ENCODE data around the gene CDHR1.
A peak's percentile ranks its signal among the peaks of the same experiment; 100 is the strongest.
"Not testable (repeated sequence)": the region's sequence is repeated elsewhere in the genome, so short reads cannot be mapped to it uniquely, and the experiment has no call there.

Gene CDHR1

GRCh38 chr10:84194424-84195043 lies at the start of gene CDHR1:
TSS of gene CDHR1 (plus strand) at chr10:84194537. CDS start at chr10:84194761, 224 bp downstream.
- DNase-seq = peak; percentile 64

DNA sequence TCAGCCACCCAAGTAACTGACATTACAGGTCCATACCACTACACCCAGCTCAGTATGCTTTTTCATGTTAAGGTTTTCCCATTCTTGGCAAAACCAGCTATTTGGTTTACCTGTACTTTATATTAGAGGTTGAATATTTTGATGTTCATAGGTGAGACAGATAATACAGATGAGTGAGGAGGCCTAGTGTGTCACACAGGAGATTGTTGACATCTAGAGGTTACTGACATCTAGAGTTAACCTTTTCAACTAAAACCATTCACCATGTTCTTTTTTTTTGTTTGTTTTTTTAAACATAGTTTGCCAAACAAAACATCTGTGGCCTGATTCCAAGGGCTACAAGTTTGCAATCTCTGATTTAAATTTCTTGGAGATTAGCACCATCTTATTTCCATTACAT lies 47.0 kb upstream of the CDHR1 start:
- DNase-seq = no peak

DNA sequence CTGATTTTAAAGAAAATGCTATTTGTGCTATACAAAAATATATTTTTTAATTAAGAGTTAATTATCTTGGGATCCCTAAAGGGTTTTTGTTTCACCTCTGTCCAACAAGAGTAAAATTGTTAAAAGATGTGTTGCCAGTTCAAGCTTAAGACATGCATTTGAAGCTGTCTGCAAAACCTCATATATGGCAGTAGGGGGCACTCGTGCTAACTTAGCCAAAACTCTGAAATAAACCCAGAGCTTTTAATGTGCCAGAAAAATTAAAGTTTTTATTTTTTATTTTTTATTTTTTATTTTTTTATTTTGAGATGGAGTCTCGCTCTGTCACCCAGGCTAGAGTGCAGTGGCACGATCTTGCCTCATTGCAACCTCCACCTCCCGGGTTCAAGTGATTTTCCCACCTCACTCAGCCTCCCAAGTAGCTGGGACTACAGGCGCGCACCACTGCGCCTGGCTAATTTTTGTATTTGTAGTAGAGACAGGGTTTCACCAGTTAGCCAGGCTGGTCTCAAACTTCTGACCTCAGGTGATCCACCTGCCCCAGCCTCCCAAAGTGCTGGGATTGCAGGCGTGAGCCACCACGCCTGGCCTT lies 46.2 kb upstream of the CDHR1 start:
- DNase-seq = not testable (repeated sequence)

- no peak for DNase-seq
Measured at GRCh38 chr10:84149854-84150253, 44.5 kb upstream of the CDHR1 start.

DNA sequence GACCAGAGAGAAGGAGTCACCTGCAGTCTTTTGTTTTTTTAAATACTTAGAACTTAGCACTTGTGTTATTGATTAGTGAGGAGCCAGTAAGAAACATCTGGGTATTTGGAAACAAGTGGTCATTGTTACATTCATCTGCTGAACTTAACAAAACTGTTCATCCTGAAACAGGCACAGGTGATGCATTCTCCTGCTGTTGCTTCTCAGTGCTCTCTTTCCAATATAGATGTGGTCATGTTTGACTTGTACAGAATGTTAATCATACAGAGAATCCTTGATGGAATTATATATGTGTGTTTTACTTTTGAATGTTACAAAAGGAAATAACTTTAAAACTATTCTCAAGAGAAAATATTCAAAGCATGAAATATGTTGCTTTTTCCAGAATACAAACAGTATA lies 41.6 kb upstream of the CDHR1 start:
- DNase-seq = no peak

DNA sequence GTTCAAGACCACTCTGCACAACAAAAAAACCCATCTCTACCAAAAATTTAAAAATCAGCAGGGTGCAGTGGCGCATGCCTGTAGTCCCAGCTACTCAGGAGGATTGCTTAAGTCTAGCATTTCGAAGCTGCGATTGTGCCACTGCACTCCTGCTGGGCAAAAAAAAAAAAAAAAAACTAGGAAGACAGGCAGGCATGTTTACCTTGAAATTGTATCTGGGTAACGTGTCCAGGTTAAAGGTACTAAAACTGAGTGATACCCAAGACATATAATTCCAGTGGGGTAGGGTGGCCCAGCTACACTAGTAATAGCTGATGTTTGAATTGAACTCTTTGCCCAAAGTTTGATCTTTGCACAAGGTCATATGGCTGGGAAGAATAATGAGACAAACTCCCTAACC lies 38.8 kb upstream of the CDHR1 start:
- no peak for DNase-seq

DNA sequence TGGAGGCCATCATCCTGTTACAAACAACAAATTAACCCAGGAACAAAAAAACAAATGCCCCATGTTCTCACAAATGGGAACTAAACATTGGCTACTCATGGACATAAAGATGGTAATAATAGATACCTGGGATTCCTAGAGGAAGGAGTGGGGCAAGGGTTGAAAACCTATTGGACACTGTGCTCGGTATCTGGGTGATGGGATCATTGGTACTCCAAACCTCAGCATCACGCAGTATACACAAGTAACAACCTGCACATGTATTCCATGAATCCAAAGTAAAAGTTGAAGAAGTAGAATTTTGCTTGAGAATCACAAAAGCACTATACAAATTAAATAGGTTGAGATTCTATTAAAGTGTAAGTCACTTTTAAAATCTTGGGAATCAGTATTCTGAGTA lies 38.3 kb upstream of the CDHR1 start:
- no peak for DNase-seq

DNA sequence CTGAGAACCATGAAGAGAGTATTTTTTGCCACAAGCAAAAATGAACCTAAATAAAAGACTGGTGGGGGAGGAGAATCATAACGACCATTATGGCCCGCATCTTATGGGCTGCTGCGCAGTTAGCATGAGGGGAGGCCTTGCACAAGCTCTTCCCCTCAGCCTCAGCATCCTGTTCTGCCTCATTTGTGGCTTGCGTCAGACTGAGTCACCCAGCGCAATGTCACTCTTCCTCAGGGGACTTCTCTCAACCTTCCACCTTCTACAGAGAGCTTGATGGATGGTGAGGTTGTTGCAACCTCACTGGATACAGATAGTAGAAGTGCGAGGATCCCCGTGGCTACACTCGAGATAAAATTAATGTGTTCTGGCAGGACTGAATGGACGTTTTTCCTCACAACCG lies 37.6 kb upstream of the CDHR1 start:
- peak; percentile 60 for DNase-seq

GRCh38 chr10:84158061-84158460 lies 36.3 kb upstream of the CDHR1 start:
- no peak for DNase-seq

DNA sequence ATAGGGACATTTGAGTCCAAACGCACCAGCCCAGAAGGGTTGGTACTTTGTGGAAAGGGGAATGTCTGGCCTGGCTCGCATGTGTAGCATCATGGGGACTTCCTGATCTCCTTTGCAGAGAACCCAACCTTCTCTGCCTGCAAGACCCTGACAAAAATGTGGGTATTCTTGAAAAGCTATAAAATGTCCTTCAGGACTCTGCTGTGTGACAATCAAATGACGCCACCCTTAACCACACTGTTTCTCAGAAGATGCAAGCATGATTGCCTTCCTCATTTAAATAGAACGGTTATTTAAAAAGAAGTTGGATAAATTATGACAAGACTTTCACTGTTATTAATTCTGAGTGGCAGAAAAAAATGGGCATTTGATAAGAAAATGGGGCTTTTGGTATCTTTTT lies 35.8 kb upstream of the CDHR1 start:
- no peak for DNase-seq

- no peak for DNase-seq
Measured at GRCh38 chr10:84159076-84159685, 35.2 kb upstream of the CDHR1 start.

- DNase-seq = no peak
Measured at GRCh38 chr10:84160663-84161362, 33.5 kb upstream of the CDHR1 start.

DNA sequence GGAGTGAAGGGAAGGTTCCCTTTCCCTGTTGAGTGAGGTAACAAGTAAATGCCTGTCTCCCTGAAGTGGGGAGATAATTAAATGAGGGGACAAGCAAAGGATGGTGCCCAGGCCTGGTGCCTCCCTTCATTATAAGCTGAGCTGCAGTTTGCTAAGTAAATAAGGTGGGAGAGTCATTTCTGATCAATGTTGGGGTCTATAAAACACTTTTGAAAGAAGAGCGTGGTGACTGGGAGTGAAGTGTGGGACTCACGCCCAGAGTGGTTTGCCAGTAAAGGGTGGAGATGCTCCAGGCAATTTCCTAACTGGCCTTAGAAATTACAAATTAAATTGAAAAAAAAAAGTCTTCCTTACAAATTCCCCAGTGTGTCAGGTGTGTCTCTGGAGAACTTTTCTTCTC lies 30.3 kb upstream of the CDHR1 start:
- DNase-seq = no peak

DNA sequence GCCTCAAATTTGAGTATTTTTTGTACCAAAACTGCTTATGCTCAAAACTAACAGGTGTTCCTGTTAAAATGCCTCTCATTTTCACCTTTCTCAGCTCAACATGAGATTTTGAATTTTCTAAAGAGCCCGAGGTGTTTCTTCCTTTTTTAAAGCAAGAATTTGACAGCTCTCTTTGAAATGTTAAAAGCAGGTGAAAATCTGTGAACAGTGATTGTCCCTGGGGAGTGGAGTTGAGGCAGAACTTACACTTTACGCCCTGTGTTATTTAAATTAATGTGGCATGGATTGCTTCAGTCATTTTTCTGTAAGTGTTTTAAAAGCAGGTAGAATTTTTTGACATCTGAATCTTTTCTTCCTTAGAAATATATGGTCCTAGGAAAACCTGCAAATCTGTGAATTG lies 29.9 kb upstream of the CDHR1 start:
- DNase-seq = no peak

- no peak for DNase-seq
Measured at GRCh38 chr10:84166620-84167288, 27.6 kb upstream of the CDHR1 start.

GRCh38 chr10:84167289-84167653 lies 27.1 kb upstream of the CDHR1 start:
- not testable (repeated sequence) for DNase-seq

- DNase-seq = not testable (repeated sequence)
Measured at GRCh38 chr10:84168382-84168781, 26.0 kb upstream of the CDHR1 start.

- not testable (repeated sequence) for DNase-seq
Measured at GRCh38 chr10:84171237-84171636, 23.1 kb upstream of the CDHR1 start.

GRCh38 chr10:84171700-84172466 lies 22.5 kb upstream of the CDHR1 start:
- not testable (repeated sequence) for DNase-seq

DNA sequence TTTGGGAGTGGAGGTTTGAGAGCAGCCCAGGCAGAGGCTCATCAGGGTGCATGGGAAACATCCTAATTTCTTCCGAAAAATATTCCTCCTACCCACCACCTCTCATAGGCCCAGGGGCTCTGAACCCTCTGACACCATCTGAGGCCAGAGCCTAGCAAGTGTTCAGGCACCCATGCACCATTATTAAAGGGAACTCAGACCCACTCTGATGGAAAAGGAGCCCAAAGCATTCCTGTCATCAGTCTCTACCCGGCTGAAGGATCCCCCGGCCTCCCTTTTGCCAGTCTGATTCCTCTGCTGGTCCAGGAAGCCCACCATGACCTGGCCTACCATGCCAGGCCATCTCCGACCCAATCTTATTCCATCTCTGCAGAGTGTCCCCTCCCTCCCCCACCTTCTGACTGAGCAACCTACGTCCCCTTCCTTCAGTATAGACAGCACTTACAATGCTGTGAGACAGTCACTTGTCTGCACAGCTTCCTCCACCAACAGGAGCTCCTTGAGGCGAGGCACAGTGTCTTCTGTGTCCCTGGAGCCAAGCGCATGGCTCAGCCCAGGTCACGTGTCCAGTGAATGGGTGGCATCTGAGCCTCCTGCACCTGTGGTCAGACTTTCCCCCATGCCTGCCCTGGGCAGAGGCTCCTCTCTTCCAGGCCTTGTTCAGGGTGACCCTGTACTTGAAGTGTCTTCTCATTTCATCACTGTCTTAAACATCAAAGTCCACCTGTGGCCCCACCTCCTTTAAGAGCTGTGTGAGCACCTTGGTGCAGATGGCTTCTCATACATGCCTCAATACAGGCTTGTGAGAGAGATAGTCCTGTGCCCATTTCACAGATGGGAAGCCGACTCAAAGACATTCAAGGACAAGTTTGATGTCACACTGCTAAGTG lies 21.6 kb upstream of the CDHR1 start:
- no peak for DNase-seq

- no peak for DNase-seq
Measured at GRCh38 chr10:84173501-84173929, 20.8 kb upstream of the CDHR1 start, which contains the start of gene GPR15LG. TSS of gene GPR15LG (plus strand) at chr10:84173801. CDS start at chr10:84173852, 51 bp downstream.

Measured in activated CD4-positive, alpha-beta T cell treated with anti-CD3 and anti-CD28 coated beads for 48 hours (primary cell).